ENCODE results near the gene AGPAT1. TPM values are rescaled to one million over a fixed set of nuclear protein-coding genes. Genes with fewer than 3 reads are reported as not detected.
A peak's percentile ranks its signal among the peaks of the same experiment; 100 is the strongest.

The AGPAT1 gene
- total RNA-seq, 2 experiments from 2014 or later, result 24.5 to 28.1 TPM

DNA sequence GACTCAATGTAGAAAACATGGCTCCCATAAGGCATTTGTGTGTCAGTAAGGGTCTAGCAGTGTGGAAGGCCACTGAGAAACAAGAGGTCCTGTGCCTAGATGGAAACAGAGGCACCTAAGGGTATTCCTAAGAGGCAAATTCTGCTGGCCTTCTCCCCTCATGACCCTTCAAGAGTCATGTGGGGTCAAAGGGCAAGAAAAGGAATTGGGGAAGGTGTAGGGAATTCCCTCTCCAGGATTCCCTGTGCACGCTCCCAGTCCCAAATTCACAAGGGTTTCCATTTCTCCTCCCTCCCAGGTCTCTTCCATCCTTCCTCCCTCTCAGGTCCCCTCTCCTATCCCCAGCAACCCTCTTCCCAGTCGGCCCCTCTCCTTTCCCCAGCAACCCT is 568 bp downstream of the AGPAT1 start:
- H3K4me2 ChIP-seq (ENCODE audit: low read length), result peak overlapping the region; percentile 96
- DNase-seq (ENCODE audit: low spot score), result no peak
- H3K9me2 ChIP-seq (ENCODE audit: insufficient read depth, low read length), result no peaks in the 10 kb centered on the region
- intact Hi-C loops (cut with micrococcal nuclease; ENCODE audit: unreplicated experiment), result no loop called here
- no peak overlapping the region; the same call in 1 of the 2 replicates for H2AFZ ChIP-seq (ENCODE audit: low read length)
- no peaks in the 10 kb centered on the region for H4K20me1 ChIP-seq (ENCODE audit: insufficient read depth, low read length)
- no TSS peak for BruUV-seq (replicated peaks)
- H3K79me2 ChIP-seq (ENCODE audit: insufficient read depth, low read depth, low read length), result peaks cover 14% of the 10 kb centered on the region; the same call in 1 of the 2 replicates
- peaks cover 44% of the 10 kb centered on the region for H3K4me1 ChIP-seq (ENCODE audit: insufficient read depth, low read length, poor library complexity, severe bottlenecking)
- peak overlapping the region; percentile 87 for H3K4me3 ChIP-seq (ENCODE audit: low read depth, low read length, poor library complexity, severe bottlenecking)
- ChIA-PET POLR2A (no interaction called here), CTCF (ENCODE audit: unreplicated experiment) (no interaction called here)
- H3K27ac ChIP-seq (ENCODE audit: low read depth, low read length, poor library complexity, severe bottlenecking), result no peak overlapping the region
- no peak for TF ChIP-seq EZH2phosphoT487 (IDR thresholded peaks at IDR 0.05; ENCODE audit: borderline replicate concordance, low read depth, low read length)
- TF ChIP-seq CTCF (conservative IDR thresholded peaks at IDR 0.05; ENCODE audit: low read length), result no peak
- peaks cover under 1% of the 10 kb centered on the region; the same call in 1 of the 2 replicates for H3K36me3 ChIP-seq (ENCODE audit: insufficient read depth, low read length)
- no peaks in the 10 kb centered on the region for H3K9me3 ChIP-seq (ENCODE audit: low read length)

- Histone ChIP-seq H3K36me3 (ENCODE audit: insufficient read depth, low read length) (peaks cover 10% of the 10 kb centered on the region), H3K79me2 (ENCODE audit: insufficient read depth, low read depth, low read length) (peaks cover 14% of the 10 kb centered on the region; the same call in 1 of the 2 replicates), H4K20me1 (ENCODE audit: insufficient read depth, low read length) (no peaks in the 10 kb centered on the region), H3K4me2 (ENCODE audit: low read length) (peak overlapping the region; percentile 96), H3K27ac (ENCODE audit: low read depth, low read length, poor library complexity, severe bottlenecking) (no peak overlapping the region), H3K4me3 (ENCODE audit: low read depth, low read length, poor library complexity, severe bottlenecking) (no peak overlapping the region), H3K9me2 (ENCODE audit: insufficient read depth, low read length) (no peaks in the 10 kb centered on the region), H3K4me1 (ENCODE audit: insufficient read depth, low read length, poor library complexity, severe bottlenecking) (peaks cover 37% of the 10 kb centered on the region), H3K9me3 (ENCODE audit: low read length) (no peaks in the 10 kb centered on the region), H2AFZ (ENCODE audit: low read length) (no peak overlapping the region)
- ChIA-PET POLR2A (no interaction called here), CTCF (ENCODE audit: unreplicated experiment) (no interaction called here)
- no peak for TF ChIP-seq CTCF (conservative IDR thresholded peaks at IDR 0.05; ENCODE audit: low read length)
- no peak for TF ChIP-seq EZH2phosphoT487 (IDR thresholded peaks at IDR 0.05; ENCODE audit: borderline replicate concordance, low read depth, low read length)
- no TSS peak for BruUV-seq (replicated peaks)
- no peak for DNase-seq (ENCODE audit: low spot score)
- intact Hi-C loops (cut with micrococcal nuclease; ENCODE audit: unreplicated experiment), result no loop called here
Observed at GRCh38 chr6:32174416-32174815, 1.5 kb downstream of the AGPAT1 start.

GRCh38 chr6:32173051-32173727 is 2.7 kb downstream of the AGPAT1 start:
- Histone ChIP-seq H3K4me3 (ENCODE audit: low read depth, low read length, poor library complexity, severe bottlenecking) (no peak overlapping the region), H3K9me2 (ENCODE audit: insufficient read depth, low read length) (no peaks in the 10 kb centered on the region), H3K9me3 (ENCODE audit: low read length) (no peaks in the 10 kb centered on the region), H2AFZ (ENCODE audit: low read length) (no peak overlapping the region), H3K36me3 (ENCODE audit: insufficient read depth, low read length) (peaks cover 22% of the 10 kb centered on the region), H3K79me2 (ENCODE audit: insufficient read depth, low read depth, low read length) (peaks cover 14% of the 10 kb centered on the region; the same call in 1 of the 2 replicates), H3K27ac (ENCODE audit: low read depth, low read length, poor library complexity, severe bottlenecking) (no peak overlapping the region), H3K4me2 (ENCODE audit: low read length) (peak overlapping the region; percentile 96), H4K20me1 (ENCODE audit: insufficient read depth, low read length) (no peaks in the 10 kb centered on the region), H3K4me1 (ENCODE audit: insufficient read depth, low read length, poor library complexity, severe bottlenecking) (peaks cover 36% of the 10 kb centered on the region)
- intact Hi-C loops (cut with micrococcal nuclease; ENCODE audit: unreplicated experiment), result no loop called here
- ChIA-PET CTCF (ENCODE audit: unreplicated experiment) (no interaction called here), POLR2A (no interaction called here)
- no peak for DNase-seq (ENCODE audit: low spot score)
- TF ChIP-seq CTCF (conservative IDR thresholded peaks at IDR 0.05; ENCODE audit: low read length) (no peak), EZH2phosphoT487 (IDR thresholded peaks at IDR 0.05; ENCODE audit: borderline replicate concordance, low read depth, low read length) (no peak)
- no TSS peak for BruUV-seq (replicated peaks)
